B cell (primary cell): ENCODE data around the gene XYLT1. TPM values are rescaled to one million over a fixed set of nuclear protein-coding genes. Genes with fewer than 3 reads are reported as not detected.

Source experiments
- ATAC-seq: fragments of 200-7000 bp; cut with Tn5 transposase; one replicate; pipeline ENCODE4 v1.10.0; 2021; ENCODE audit warnings: low read depth, mild to moderate bottlenecking, moderate number of reproducible peaks, moderate library complexity
- CTCF ChIA-PET: fragments of 350-600 bp; sonication (Branson Sonifier 250); formaldehyde crosslinking; loops from one replicate; lab custom pipeline; 2021; ENCODE audit warnings: antibody characterized with exemption, inconsistent platforms; lab: Charles Lee
- POLR2A ChIA-PET: fragments of 350-600 bp; sonication (Branson Sonifier 250); formaldehyde crosslinking; loops from one replicate; lab custom pipeline; 2021; ENCODE audit warnings: antibody characterized with exemption; lab: Charles Lee
- DNase-seq: peaks from one replicate; pipeline ENCODE4 v3.0.0; 2013
- H2AFZ ChIP-seq: 2 replicates; pipeline ENCODE4 v1.6.1; 2012; ENCODE audit warnings: mild to moderate bottlenecking, low read depth, low read length; ENCODE audit not compliant: insufficient read depth, poor library complexity, severe bottlenecking
- H3K27ac ChIP-seq, 2 donors: 1 replicate in 1 of 2; 2 replicates in 1 of 2; pipeline ENCODE4 v1.5.1; 2012 to 2013; ENCODE audit warnings: low read length in 2 of 2, mild to moderate bottlenecking in 2 of 2, moderate library complexity in 1 of 2
- H3K27me3 ChIP-seq, 4 experiments: fragments of 200-600 bp in 1 of 4; sonication (generic) in 1 of 4; replicated peaks in 1 of 4; 1 replicate in 2 of 4; 2 replicates in 2 of 4; pipeline versions ENCODE4 v1.6.1 to v1.7.0; 2013 to 2016; ENCODE audit warnings: low read length in 3 of 4, mild to moderate bottlenecking in 2 of 4, mixed read lengths in 1 of 4, moderate library complexity in 1 of 4; ENCODE audit not compliant: insufficient read depth in 4 of 4, control insufficient read depth in 3 of 4; ENCODE audit errors: control extremely low read depth in 1 of 4
- H3K36me3 ChIP-seq, 2 experiments: replicated peaks in 1 of 2; 1 replicate in 1 of 2; 2 replicates in 1 of 2; pipeline versions ENCODE4 v1.6.1 to v1.7.1; 2013; ENCODE audit warnings: low read length in 1 of 2; ENCODE audit not compliant: insufficient read depth in 2 of 2, control insufficient read depth in 1 of 2; ENCODE audit errors: control extremely low read depth in 1 of 2, extremely low read depth in 1 of 2
- H3K4me1 ChIP-seq, 2 donors: fragments of 200-600 bp in 1 of 2; sonication (generic) in 1 of 2; 1 replicate in 1 of 2; 2 replicates in 1 of 2; pipeline versions ENCODE4 v1.5.1 to v1.6.1; 2013 to 2017; ENCODE audit warnings: low read length in 2 of 2; ENCODE audit not compliant: control insufficient read depth in 2 of 2, insufficient read depth in 2 of 2
- H3K4me2 ChIP-seq: replicated peaks from 2 replicates; pipeline ENCODE3; 2012; ENCODE audit warnings: mild to moderate bottlenecking, low read depth, low read length; ENCODE audit not compliant: poor library complexity, severe bottlenecking
- H3K4me3 ChIP-seq, 5 experiments: fragments of 200-600 bp in 1 of 5; sonication (generic) in 1 of 5; 1 replicate in 3 of 5; 2 replicates in 2 of 5; pipeline versions ENCODE4 v1.5.1 to v1.7.0; 2011 to 2016; ENCODE audit warnings: low read length in 4 of 5, mild to moderate bottlenecking in 4 of 5, low read depth in 2 of 5, control low read depth in 1 of 5, moderate library complexity in 1 of 5; ENCODE audit not compliant: insufficient read depth in 1 of 5; ENCODE audit errors: control extremely low read depth in 1 of 5, extremely low read depth in 1 of 5
- H3K79me2 ChIP-seq: fragments of 200-600 bp; sonication (generic); one replicate; pipeline ENCODE4 v1.6.0; 2016; ENCODE audit warnings: low read length; ENCODE audit not compliant: control insufficient read depth, insufficient read depth
- H3K9ac ChIP-seq: fragments of 200-600 bp; sonication (generic); 2 replicates; pipeline ENCODE4 v1.6.1; 2017; ENCODE audit warnings: mild to moderate bottlenecking, low read length, moderate library complexity
- H3K9me3 ChIP-seq, 3 donors: one replicate each; pipeline versions ENCODE4 v1.6.1 to v1.7.1; 2013; ENCODE audit warnings: low read length in 2 of 3; ENCODE audit not compliant: control insufficient read depth in 2 of 3, insufficient read depth in 1 of 3; ENCODE audit errors: control extremely low read depth in 1 of 3
- H4K20me1 ChIP-seq: 2 replicates; pipeline ENCODE4 v1.6.0; 2012; ENCODE audit warnings: mild to moderate bottlenecking, low read length; ENCODE audit not compliant: insufficient read depth, control insufficient read depth, poor library complexity, severe bottlenecking
- H3K27ac Mint-ChIP-seq: one replicate; pipeline ENCODE4 v1.8.0; 2021; ENCODE audit warnings: mixed read lengths
- H3K27me3 Mint-ChIP-seq: one replicate; pipeline ENCODE4 v1.8.0; 2021; ENCODE audit warnings: mixed read lengths
- H3K4me1 Mint-ChIP-seq: one replicate; pipeline ENCODE4 v1.8.0; 2021; ENCODE audit warnings: mixed read lengths
- H3K4me3 Mint-ChIP-seq: one replicate; pipeline ENCODE4 v1.8.0; 2021; ENCODE audit warnings: mixed read lengths
- H3K9me3 Mint-ChIP-seq: one replicate; pipeline ENCODE4 v1.8.0; 2022; ENCODE audit warnings: mixed read lengths; ENCODE audit not compliant: insufficient read depth
- CTCF ChIP-seq: fragments of 200-600 bp; IDR thresholded peaks from one replicate; pipeline ENCODE4 v1.8.0; 2022; ENCODE audit warnings: antibody characterized with exemption, mild to moderate bottlenecking
- EZH2 ChIP-seq: IDR thresholded peaks from 2 replicates; pipeline ENCODE4 v1.6.1; 2012; ENCODE audit warnings: borderline replicate concordance, low read depth, mild to moderate bottlenecking, moderate library complexity, low read length; ENCODE audit not compliant: insufficient read depth, poor library complexity, severe bottlenecking
- WGBS: methylation state at CpG from one replicate; pipeline ENCODE4 v1.1.5; 2013; ENCODE audit warnings: missing lambda C conversion rate; ENCODE audit not compliant: insufficient coverage; 5-methylcytosine and 5-hydroxymethylcytosine counted together
- intact Hi-C: fragments of 100-400 bp; cut with micrococcal nuclease; formaldehyde crosslinking; loops from one replicate; pipeline ENCODE4 v1.10.0; 2022
- polyA plus RNA-seq: library from polyadenylated mRNA; depleted of rRNA; stranded (reverse); fragments of >200 nt; gene quantifications from 2 replicates; pipeline ENCODE4 v1.2.3, GENCODE V29; 2012
- total RNA-seq, 2 donors: library from RNA; stranded (reverse); fragments of 120-200 nt in 1 of 2; gene quantifications; 1 replicate in 1 of 2; 2 replicates in 1 of 2; pipeline versions ENCODE4 v1.2.3 to v1.2.4, GENCODE V29; 2013 to 2022

XYLT1 gene
- total and polyA plus RNA-seq, 2 donors (not counting 1 experiment from before 2014, with no cell fraction given): 8.7 to 59.6 TPM

- H3K79me2 ChIP-seq: no peaks in the 10 kb centered on the region
- H3K4me1 Mint-ChIP-seq: peaks cover 5% of the 10 kb centered on the region
- peaks cover 0 to 26% of the 10 kb centered on the region in 2 experiments for H3K36me3 ChIP-seq
- H3K4me3 ChIP-seq: no peak overlapping the region
- intact Hi-C loops: no loop called here
- no peak for DNase-seq
- H3K27me3 ChIP-seq: no peaks in the 10 kb centered on the region
- no peak overlapping the region for H3K4me2 ChIP-seq
- ChIA-PET POLR2A (no interaction called here), CTCF (no interaction called here)
- no peak overlapping the region for H2AFZ ChIP-seq
- H3K27ac ChIP-seq: no peak overlapping the region
- H3K27ac Mint-ChIP-seq: no peak overlapping the region
- no peaks in the 10 kb centered on the region for H3K4me1 ChIP-seq
- WGBS: 97% methylated on average over 8 of the region's 8 CpGs
- H3K9me3 ChIP-seq: no peaks in the 10 kb centered on the region
- no peak overlapping the region for H3K4me3 Mint-ChIP-seq
- no peak overlapping the region for H3K9ac ChIP-seq
- H3K27me3 Mint-ChIP-seq: no peaks in the 10 kb centered on the region
- no peaks in the 10 kb centered on the region for H4K20me1 ChIP-seq
- ATAC-seq: no peak
- peaks cover 5% of the 10 kb centered on the region for H3K9me3 Mint-ChIP-seq
- TF ChIP-seq EZH2: no peak
- TF ChIP-seq CTCF: no peak
Measured at GRCh38 chr16:17107450-17107849, 363.3 kb downstream of the XYLT1 start.

GRCh38 chr16:17106243-17106791, 364.4 kb downstream of the XYLT1 start:
- H3K9me3 ChIP-seq: no peaks in the 10 kb centered on the region
- no peaks in the 10 kb centered on the region for H3K79me2 ChIP-seq
- H3K27ac ChIP-seq: no peak overlapping the region
- no peaks in the 10 kb centered on the region for H3K4me1 ChIP-seq
- peaks cover 0 to 33% of the 10 kb centered on the region in 2 experiments for H3K36me3 ChIP-seq
- H3K9ac ChIP-seq: no peak overlapping the region
- no peak overlapping the region for H3K27ac Mint-ChIP-seq
- WGBS: 85% methylated on average over 13 of the region's 14 CpGs
- no peaks in the 10 kb centered on the region for H4K20me1 ChIP-seq
- no peak overlapping the region for H2AFZ ChIP-seq
- no peak overlapping the region for H3K4me3 ChIP-seq
- no peak overlapping the region for H3K4me3 Mint-ChIP-seq
- ChIA-PET POLR2A (no interaction called here), CTCF (no interaction called here)
- H3K9me3 Mint-ChIP-seq: peaks cover 5% of the 10 kb centered on the region
- H3K4me1 Mint-ChIP-seq: peaks cover 5% of the 10 kb centered on the region
- no peaks in the 10 kb centered on the region for H3K27me3 ChIP-seq
- no peaks in the 10 kb centered on the region for H3K27me3 Mint-ChIP-seq
- ATAC-seq: no peak
- intact Hi-C loops: no loop called here
- H3K4me2 ChIP-seq: no peak overlapping the region
- no peak for DNase-seq
- TF ChIP-seq EZH2 (no peak), CTCF (no peak)
